MM.1S (cell line): ENCODE data around the gene VEGFA.

ENCODE experiments used
- EZH2 ChIP-seq: fragments of 300-600 bp; sonication (generic); optimal IDR thresholded peaks from 2 replicates; pipeline ENCODE3; 2017; ENCODE audit warnings: low read depth, mild to moderate bottlenecking, antibody characterized with exemption, low read length, mixed read lengths
- EZH2phosphoT487 ChIP-seq: fragments of 300-600 bp; sonication (generic); IDR thresholded peaks from 2 replicates; pipeline ENCODE4 v1.6.1; 2018; ENCODE audit warnings: antibody characterized with exemption, low read length
- TF ChIP-seq, protein P1 (sequence below): fragments of 300-600 bp; sonication (generic); IDR thresholded peaks from 2 replicates; pipeline ENCODE4 v1.5.1; 2016; ENCODE audit warnings: antibody characterized with exemption, low read length, mixed read lengths

DNA sequence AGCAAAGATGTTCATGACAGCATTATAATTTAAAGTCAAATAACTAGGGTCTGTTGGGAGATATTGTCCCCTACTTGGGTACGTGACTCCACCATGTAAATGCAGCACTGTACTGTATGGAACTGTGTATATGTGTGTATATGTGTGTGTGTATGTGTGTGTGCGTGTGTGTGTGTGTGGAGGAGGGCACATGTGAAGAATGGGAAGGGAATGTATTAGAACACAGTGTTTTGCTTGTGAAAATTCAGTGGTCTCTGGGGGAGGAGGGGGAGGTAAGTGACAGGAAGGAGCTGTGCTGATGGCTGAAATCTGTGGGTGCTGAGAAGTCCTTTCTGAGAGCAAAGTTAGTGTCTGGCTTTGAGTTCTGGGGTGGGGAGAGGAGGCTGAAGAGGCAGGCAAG is 23.9 kb upstream of the VEGFA start:
- TF ChIP-seq, protein P1, sequence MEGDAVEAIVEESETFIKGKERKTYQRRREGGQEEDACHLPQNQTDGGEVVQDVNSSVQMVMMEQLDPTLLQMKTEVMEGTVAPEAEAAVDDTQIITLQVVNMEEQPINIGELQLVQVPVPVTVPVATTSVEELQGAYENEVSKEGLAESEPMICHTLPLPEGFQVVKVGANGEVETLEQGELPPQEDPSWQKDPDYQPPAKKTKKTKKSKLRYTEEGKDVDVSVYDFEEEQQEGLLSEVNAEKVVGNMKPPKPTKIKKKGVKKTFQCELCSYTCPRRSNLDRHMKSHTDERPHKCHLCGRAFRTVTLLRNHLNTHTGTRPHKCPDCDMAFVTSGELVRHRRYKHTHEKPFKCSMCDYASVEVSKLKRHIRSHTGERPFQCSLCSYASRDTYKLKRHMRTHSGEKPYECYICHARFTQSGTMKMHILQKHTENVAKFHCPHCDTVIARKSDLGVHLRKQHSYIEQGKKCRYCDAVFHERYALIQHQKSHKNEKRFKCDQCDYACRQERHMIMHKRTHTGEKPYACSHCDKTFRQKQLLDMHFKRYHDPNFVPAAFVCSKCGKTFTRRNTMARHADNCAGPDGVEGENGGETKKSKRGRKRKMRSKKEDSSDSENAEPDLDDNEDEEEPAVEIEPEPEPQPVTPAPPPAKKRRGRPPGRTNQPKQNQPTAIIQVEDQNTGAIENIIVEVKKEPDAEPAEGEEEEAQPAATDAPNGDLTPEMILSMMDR, result no peak
- TF ChIP-seq EZH2phosphoT487 (no peak), EZH2 (no peak)
